NCI-H128 (cell line): ENCODE results near the gene IFFO2.
A peak's percentile ranks its signal among the peaks of the same experiment; 100 is the strongest.
"Not testable (repeated sequence)": the region's sequence is repeated elsewhere in the genome, so short reads cannot be mapped to it uniquely, and the experiment has no call there.

Experiments
- DNase-seq: peaks from one replicate; lab custom pipeline; 2025; ENCODE audit not compliant: unreplicated experiment; lab: John Stamatoyannopoulos, UW

The IFFO2 gene

DNA sequence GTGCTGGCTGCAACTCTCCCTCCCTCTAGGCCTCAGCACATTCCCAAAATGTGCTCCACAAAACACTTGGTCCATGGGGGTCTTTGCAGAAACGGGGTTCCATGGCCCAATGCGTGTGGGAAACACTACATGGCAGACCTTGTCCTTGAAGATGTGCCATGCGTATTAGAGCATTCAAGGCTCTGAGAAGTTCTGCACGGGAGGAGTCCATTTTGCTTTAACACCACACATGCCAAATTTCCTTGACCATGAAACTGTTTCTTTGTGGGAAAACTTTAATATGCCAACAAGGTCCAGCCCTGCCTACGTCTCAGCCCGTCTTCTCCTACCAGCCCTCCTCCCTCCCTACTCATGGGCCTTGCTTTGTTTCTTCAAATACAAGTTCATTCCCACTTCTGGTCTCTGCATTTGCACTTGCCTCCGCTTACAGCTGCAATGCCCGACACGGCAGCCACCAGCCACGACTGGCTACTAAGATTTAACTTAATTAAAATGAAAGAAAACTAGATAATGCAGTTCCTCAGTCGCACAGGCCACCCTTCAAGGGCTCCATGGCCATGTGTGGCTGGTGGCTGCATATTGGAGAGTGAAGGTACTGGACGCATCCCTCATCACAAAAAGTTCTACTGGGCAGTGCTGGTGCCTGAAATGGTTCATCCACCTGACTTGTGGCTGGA lies 77.8 kb downstream of the IFFO2 start:
- no peak for DNase-seq

DNA sequence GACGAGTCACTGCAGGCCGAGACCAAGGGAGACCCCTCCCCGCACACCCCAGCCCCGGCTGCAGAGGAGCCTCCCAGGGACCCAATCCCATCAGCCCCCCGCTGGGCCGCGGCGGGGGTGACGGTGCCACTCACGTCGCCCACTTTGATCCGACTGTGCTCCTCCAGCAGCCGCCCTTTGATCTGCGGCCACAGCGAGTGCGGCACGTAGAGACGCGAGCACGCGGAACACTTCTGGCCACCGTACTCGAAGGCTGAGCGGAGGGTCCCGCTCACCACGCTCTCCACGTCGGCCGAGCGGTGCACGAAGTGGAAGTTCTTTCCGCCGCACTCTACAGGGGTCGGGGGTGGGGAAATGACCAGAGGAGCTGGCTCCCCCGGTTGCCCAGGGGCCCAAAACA lies 79.2 kb downstream of the IFFO2 start:
- no peak for DNase-seq

DNA sequence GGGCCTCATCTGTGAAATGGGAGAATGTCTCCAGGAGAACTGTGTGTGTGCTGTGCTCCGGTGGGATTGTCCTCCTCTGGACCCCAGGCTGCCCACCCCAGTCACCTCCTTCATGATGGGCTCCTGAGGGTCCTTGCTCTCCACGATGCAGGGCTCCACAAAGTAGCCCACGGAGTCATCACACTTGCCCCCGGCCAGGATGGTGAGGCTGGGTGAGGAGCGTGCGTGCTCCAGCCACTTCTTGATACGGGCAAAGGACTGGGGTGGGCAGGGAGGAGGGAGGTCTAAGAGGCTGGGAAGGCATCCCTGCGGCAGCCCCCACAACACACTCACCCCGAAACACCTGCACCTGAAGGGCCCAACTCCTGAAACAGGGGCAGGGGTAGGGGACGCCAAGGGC lies 80.3 kb downstream of the IFFO2 start:
- DNase-seq = no peak

DNA sequence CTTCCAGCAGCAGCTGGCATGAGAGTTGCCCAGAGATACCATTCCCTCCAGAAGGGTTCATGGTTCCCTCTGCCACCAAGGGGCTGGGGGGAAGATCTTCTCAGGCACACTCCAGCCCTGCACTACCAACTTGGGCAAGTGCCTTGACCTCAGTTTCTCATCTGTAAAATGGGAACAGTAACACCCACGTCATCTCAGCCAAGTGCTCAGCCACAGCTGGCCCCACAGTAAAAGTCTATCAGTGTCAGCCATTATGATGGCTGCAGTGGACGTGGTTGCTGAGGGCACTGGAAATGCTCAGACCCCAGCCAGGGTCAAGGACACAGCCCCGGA lies 80.7 kb downstream of the IFFO2 start:
- DNase-seq = no peak

DNA sequence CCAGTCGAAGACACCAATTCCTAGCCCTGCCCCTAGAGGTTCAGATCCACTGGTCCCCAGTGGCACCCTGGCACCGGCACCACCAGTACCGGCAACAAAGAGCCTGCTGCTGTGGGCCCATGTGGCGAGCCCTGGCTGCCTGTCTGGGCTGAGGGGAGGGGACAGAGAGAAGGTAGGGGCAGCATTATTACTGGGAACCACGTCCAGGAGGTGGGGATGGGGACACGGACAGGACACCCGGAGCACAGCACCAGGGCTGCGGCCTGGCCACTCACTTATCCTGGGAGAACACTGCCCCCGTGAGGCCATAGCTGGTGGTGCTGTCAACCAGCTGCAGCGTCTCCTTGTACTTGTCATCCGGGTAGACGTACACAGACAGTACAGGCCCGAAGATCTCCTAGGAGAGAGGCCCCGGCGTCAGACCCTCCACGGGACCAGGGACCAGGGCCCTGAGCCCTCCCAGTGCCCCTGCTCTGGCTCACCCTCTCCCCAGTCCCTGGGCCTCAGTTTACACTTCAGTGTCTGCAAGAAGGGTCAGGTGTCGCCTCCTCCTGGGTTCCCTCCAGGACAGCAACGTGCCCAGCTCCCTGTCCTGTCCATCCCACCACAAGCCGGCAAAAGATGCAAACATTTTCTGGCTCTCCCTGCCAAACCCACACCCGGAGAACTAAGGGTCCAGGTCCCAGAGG lies 81.2 kb downstream of the IFFO2 start:
- peak; percentile 28 for DNase-seq

DNA sequence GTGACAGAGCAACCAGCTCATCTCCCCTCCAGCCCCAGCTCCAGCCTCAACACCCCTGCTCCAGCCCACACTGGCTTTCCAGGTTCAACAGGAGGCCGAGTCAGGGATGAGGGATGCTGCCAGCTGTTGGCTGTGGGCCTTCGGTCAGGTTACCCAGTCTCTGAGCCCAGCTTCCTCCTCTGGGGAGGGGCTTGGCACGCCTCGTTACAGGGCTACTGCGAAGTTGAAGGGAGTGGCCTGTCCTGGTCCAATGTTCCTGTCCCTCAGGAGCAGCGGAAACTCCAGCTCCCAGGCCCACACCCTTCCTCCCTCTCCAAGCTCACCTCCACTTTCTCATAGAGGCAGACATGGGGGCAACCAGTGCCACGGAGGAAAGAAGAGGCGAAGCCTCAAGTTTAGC lies 81.9 kb downstream of the IFFO2 start:
- DNase-seq = no peak

DNA sequence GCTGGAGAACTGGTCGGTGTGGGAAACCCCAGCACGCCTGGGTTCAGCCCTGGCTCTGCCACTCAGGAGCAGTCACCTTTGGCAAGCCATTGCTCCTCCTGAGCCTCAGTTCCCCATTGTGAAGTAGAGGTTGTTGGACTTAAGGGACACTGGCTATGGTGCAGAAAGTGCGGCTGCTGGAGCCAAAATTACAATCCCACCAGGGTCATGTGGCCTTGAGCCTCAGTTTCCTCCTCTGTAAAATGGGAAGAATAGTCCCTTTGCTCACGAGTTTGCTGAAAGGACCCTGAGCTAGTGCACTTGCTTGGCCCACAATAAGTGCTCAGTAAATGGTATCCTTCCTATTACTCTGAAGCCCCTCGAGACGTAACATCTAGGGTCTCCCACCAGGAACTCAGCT lies 82.4 kb downstream of the IFFO2 start:
- DNase-seq = no peak

DNA sequence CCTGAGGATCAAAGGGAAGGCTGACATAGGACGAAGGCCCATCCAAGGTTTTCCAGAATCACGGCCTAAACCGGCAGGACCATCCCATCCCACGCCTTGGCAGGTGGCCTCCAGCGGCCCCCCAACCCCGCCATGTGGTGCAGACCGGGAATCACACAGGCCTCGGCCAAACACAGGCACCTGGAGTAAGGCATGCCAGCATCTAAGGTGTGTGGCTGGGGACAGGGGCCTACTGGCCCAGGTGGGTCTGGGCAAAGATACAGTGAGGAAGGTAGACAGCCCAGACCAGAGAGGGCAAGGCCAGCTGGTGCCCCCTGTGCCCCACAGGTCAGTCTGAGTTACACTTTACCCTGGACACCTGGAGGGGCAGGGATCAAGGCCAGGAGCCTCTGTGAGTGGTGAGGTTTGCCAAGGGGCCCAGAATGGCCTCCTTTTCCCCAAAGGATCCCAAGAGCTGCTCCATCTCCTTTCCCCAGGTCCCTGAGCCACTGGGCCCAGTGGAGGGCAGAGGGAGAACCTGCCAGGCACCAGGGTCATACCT lies 84.3 kb downstream of the IFFO2 start:
- DNase-seq = no peak

DNA sequence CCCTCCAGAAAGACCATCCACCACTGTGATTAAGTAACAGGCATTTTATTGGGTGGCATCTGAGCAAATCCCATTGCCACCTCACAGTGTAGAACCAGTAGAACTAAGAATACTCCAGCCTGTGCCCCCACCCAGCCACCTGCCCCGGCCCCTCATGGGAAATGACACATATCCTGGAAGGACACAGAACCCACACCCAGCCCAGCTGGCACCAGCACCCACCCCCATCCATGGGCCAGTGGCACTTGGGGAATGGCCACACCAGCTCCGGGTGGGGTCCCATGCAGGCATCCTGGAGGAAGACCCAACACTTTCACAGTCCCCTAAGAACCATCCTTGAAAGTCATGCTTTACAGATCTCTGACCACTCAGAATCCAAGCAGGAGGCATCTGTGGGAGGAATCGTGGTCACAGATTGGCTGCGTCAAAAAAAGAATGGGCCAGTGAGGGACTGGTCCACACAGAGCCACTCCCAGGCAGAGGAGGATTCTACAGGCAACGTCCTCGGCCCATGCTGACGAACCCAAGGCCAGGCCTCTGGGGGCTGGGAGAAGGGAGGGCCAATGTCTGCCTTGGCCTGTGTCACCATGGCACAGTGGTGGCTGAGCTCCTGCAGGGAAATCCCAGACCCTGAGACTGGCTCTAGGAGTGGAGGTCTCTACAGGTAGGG lies 84.9 kb downstream of the IFFO2 start:
- DNase-seq = no peak

DNA sequence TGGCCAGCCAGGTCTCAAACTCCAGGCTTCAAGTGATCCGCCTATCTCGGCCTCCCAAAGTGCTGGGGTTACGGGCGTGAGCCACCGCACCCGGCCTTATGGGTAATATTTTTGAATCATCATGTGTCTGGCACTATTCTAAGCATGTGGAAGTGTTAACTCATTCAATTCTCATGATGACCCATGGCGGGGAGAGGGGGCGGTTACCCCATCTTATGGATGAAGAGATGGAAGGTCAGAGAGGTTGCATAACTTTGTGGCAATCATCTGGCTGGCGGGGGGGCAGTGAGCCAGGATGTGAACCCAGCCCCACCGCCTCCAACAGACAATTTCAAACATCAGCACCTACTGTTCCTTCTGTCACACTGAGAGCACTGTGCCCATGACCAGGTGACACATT lies 85.5 kb downstream of the IFFO2 start:
- DNase-seq = no peak

DNA sequence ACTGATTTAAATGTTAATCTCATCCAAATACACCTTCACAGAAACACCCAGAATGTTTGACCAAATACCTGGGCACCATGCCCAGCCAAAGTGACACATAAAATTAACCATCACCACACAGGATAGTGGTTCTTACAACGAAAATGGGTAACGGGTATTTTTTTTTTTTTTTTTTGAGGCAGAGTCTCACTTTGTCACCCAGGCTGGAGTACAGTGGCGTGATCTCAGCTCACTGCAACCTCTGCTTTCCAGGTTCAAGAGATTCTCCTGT lies 85.9 kb downstream of the IFFO2 start:
- DNase-seq = not testable (repeated sequence)

DNA sequence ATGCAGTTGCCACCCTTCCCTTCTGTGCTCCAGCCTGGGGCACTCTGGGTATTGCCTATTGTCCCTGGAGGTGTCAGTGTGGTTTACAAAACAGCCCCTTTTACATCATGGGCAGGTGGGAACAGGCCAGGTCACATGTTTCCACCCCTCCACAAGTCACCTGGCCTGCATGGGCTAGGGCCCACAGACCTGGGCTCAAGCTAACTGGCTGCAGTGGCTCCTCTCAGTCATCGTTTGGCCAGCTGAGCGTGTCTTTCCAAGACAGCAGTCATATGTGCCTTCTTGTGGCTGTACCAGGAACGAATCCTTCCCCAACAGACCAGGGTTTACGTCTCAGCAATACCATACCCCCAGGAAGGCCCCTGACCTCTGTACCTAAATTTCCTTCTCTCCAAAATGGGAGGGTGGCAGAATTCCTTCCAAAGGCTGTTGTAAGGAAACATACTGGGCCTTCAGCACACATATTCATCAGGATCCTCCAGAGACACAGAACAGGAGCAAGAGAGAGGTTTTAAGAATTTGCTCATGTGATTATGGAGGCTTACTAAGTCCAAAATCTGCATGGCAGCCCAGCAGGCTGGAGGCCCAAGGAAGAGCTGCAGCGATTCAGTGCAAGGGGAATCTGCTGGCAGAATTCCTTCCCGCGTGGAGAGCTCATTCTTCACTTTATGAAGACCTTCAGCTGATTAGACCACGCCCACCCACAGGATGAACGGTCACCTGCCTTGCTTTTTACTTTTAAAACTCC lies 86.5 kb downstream of the IFFO2 start:
- DNase-seq = no peak

DNA sequence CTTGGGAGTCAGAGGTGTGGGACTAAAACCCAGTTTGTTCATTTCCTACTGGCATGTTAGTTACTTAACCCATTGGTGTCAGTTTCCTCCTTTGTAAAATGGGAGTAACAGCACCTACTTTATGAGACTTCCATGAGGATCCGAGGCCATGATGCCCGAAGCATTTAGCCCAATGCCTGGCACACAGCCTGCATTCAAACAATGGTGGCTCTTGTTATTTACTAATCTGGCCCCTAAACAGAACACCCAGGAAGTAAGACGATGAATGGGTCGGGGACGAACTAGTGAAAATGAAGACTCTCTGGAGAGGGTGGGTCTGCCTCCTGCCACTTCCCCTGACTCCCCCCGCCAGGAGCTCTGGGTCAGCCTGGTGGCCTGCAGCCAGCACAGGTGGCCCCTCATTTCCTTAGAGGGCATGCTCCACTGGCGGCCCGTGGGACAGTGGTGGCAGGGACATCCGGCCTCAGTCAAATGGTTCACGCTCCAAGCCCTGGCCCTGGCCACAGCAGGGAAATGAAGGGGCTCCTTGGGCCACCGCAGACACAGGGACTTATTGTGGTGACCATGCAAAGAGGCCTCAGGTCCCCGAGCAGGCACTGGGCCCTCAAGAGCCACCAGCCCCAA lies 87.6 kb downstream of the IFFO2 start:
- DNase-seq = no peak

DNA sequence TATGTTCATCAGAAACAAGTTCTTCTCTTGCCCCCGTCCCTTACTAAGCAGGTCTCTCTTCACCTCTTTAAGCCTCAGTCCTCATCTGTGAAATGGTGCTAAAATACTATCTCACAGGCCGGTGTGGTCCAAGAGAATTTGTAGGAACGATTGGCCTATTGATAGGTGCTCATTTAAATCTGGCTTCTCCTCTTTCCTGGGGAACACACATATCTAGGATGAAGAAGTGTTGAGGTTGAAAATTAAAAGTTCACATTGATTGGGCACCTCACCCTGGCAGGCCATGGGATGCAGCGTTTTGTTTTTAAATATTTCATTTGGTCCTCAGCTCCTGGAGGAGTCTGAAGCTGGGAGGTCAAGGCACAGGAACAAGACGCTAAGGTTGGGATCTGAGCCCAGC lies 88.1 kb downstream of the IFFO2 start:
- no peak for DNase-seq

DNA sequence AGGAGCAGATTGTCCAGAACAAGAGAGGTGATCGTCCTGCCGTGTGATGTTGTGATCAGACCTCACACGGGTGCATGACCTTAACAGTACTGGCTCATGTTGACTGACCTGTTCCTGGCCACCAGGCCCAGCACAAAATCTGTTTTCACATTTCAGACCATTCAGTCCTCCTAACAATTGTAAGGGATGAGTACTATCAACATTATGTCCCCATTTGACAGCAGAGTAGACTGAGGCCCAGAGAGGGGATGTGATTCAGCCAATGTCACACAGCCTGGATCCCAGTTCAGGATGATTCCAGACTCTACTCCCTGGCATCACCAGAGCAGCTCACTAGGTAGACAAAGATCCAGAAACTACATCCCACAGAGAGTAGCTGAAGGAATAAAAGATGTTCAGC lies 89.6 kb downstream of the IFFO2 start:
- DNase-seq = no peak

DNA sequence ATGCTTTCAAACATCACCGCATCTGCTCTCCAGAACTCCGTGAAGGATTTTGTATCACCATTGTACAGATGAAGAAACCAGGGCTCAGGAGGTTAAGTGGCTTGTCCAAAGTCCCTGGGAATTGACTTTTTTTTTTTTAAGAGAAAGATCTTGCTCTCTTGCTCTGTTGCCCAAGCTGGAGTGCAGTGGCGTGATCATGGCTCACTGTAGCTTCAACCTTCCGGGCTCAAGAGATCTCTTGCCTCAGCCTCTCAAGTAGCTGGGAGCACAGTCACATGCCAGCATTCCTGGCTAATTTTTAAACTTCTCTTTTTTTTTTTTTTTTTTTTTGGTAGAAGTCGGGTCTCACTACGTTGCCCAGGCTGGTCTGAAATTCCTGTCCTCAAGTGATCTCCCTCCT lies 90.2 kb downstream of the IFFO2 start:
- DNase-seq = no peak

DNA sequence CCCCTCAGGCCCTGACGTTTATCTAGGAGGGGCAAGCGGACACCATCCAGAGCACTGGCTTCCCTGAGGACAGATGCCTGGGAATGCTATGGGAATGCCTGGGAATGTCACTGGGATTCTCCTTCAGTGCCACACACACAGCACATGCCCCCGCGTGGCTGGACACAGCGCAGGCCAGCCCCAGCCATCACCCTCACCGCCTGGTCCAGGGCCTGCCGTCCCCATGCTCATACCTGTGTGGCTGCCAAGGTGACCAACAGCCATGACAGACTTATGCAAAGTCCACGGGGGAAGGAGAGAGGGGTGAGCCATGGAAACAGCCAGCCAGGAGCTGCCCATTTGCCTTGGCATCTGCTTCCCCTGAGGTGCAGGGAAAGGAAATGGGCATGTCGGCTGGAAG lies 91.3 kb downstream of the IFFO2 start:
- DNase-seq = no peak

DNA sequence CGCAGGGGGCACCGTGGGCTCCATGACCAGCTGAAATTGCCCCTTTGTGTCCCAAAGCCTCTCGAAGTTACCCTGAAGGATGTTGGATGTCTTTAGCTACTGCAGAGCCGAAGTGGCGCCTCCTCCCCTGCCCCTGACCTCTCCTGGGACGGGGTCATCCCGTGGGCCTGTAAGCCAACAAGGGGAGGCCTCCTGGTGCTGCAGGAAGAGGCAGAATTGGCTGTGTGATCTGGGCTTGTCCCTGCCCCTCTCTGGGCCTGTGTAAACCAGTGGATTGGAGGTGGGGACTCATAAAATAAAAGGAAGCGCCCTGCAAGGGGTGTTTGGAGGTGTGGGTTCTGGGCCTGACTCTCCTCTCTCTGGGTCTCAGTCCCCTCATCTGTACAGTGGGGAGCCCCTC lies 94.9 kb downstream of the IFFO2 start:
- no peak for DNase-seq

DNA sequence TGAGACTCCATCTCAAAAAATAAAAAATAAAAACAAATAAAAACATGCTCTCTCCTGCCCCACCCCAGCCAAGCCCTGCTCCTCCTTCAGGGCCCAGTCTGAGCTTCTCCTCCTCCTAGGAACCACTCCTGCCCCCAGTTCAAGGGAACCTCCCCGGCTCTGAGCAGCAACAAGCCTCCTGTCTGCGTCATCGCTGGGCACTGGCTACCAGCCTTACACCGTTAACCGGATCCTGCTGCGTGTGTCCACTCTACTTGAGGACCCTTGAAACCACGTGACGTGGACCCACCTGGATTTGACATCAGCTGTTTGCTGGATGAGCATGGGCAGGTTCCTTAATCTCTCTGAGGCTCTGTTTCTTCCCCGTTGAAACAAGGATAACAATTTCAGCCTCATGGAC lies 95.4 kb downstream of the IFFO2 start:
- DNase-seq = no peak

DNA sequence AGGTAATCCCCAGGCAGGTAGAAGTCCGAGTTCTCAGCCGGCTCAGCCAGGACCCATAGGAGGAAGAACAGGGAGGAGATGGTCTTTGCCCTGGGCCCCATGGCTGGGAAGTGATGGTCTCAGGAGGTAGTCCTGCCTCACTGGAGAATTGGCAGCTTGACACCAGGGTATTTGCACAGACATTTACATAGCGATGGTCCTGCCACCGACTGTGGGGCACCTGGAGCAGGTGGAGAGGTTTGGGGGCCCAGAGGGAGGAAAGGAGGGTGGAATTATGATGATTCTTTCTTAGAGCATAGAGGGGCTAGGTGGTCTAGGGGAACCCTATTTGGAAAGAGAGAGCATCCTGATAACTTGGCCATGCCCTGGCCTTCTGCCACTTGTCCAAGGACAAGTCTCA lies 96.9 kb downstream of the IFFO2 start, which contains the start of gene TAS1R2:
Gene TAS1R2 (minus strand): TSS at position 101 of the 400 bp plus-strand sequence. CDS start 0 bp downstream, at position 101.
- no peak for DNase-seq

DNA sequence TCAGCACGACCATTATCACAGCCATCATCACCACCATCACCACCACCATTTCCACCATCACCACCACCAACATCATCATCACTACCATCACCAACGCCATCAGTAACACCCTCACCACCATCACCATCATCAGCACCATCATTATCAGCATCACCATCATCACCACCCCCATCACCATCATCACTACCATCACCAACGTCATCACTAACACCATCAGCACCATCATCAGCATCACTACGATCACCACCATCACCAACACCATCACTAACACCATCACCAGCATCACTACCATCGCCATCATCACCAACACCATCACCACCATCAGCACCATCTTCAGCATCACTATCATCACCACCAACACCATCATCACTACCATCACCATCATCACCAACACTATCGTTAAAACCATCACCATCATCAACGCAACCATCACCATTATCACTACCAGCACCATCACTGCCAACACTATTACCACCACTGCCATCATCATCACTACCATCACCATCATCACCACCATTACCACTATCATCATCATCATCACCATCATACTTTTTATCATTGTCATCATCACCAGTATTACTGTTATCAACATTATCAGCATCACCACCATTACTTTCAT lies 98.3 kb downstream of the IFFO2 start:
- DNase-seq = no peak
